GM13977 (cell line): ENCODE results near the gene EIF2S3B.

Source experiments
- DNase-seq: peaks from one replicate; pipeline ENCODE4 v3.0.0; 2012; ENCODE audit warnings: low spot score
- in situ Hi-C: fragments of 300-500 bp; cut with MboI; formaldehyde crosslinking; loops from one replicate; pipeline ENCODE4 v1.12.0; 2022; ENCODE audit warnings: low sequenced_read_pairs, low pct_unique_long_range_greater_than_20kb, mixed read lengths, inconsistent platforms; ENCODE audit not compliant: unreplicated experiment
- TF ChIP-seq, protein P1 (sequence below): IDR thresholded peaks from 2 replicates; pipeline ENCODE4 v1.5.1; 2012; ENCODE audit warnings: mild to moderate bottlenecking, control low read depth; ENCODE audit not compliant: insufficient read depth; ENCODE audit errors: extremely low read depth, missing control alignments

Gene EIF2S3B

DNA sequence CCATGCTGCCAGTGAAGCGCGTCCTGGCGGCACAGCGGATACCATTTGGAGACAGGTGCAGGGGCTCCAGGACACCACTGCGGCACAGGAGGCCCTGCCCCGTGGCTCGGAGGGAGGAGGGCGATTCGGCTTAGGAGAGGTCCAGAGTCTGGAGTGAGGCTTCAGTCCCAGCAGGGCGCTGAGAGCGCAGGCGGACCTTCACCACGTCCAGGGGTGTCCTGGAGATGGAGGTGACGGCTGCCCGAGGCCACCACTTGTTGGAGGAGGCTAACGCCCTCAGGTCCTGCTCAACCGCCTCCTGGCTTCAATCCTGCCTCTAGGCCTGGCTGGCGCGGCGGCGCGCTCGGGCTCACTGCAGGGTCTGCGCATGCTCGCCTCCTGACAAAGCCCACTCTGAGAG lies 45.7 kb downstream of the EIF2S3B start:
- in situ Hi-C loops: no loop called here
- no peak for DNase-seq
- TF ChIP-seq, protein P1, sequence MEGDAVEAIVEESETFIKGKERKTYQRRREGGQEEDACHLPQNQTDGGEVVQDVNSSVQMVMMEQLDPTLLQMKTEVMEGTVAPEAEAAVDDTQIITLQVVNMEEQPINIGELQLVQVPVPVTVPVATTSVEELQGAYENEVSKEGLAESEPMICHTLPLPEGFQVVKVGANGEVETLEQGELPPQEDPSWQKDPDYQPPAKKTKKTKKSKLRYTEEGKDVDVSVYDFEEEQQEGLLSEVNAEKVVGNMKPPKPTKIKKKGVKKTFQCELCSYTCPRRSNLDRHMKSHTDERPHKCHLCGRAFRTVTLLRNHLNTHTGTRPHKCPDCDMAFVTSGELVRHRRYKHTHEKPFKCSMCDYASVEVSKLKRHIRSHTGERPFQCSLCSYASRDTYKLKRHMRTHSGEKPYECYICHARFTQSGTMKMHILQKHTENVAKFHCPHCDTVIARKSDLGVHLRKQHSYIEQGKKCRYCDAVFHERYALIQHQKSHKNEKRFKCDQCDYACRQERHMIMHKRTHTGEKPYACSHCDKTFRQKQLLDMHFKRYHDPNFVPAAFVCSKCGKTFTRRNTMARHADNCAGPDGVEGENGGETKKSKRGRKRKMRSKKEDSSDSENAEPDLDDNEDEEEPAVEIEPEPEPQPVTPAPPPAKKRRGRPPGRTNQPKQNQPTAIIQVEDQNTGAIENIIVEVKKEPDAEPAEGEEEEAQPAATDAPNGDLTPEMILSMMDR: no peak

DNA sequence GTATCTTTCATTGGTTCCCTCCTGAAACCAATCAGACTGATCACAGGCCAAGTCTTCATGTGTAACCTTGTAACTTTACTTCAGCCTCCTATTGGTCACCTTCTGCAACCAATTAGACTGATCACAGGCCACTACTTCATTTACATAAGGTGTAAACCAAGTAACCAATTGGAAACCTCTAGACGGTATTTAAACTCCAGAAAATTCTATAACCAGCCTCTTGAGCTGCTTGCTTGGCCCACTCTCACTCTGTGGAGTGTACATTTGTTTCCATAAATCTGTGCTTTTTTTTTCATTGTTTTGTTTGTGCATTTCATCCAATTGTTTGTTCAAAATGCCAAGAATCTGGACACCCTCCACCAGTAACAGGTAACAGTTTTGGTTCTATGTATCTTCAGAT lies 47.5 kb downstream of the EIF2S3B start:
- no peak for DNase-seq
- in situ Hi-C loops: no loop called here
- TF ChIP-seq, protein P1: no peak

DNA sequence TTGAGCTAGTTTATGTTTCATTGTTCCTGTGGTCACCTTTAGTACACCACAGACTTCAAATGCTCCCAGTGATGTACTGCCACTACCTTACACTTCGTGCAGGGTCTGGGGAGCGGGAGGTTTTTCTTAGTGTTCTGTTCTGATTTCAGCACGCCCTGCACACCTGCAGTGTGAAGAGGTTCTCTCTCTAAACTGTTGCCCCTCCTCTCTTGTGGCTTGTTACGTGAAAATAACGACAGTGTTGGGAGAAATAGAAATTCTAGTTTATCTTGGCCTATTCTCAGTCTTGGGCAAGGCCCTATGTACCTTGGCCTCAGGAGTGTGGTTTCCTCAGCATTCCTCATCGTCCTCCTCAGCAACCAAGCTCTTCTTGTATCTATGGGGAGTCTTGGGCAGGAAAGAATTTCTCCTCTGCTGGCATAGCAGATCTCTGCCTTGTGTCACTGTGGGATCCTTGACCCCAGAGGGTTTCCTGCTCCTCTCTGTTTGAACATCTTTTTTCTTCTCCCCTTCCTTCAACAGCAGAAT lies 48.6 kb downstream of the EIF2S3B start:
- TF ChIP-seq, protein P1: no peak
- in situ Hi-C loops: no loop called here

DNA sequence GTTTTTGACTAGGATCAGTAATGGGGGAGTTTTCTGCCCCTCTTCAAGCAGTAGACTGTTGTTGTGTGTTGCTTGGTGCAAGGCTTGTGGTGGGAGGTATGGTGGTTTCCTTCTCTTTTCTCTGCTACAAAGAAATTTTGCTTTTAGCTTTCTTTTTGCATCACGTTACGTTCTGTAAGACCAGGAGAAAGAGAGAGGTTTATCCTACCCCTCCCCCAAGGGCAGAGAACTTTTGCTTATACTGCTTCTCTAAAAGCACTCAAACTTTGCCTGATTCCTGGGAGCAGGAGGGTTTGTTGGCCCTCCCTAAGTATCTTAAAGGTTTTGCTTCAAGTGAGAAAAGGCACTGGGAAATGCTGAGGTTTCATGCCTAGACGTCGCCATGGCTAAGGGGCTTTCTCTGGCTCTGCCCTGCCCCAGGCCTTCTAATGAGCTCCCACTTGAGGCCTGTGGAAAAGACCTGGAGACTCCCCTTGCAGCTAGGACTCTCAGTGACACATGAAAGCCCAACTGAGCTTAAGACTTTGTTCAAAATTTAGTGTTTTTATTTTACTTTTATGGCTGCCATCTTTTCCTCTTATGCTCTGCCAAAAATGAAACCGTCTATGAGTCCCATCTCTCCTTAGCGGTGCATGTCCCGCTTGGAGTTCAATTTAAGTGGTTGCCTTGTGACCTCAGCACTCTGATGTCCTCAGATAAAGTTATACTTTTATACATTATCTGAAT lies 49.2 kb downstream of the EIF2S3B start:
- TF ChIP-seq, protein P1: no peak
- no peak for DNase-seq
- in situ Hi-C loops: no loop called here

More for the DNA sequence above, 48.6 kb downstream of the EIF2S3B start:
- DNase-seq: no peak

DNA sequence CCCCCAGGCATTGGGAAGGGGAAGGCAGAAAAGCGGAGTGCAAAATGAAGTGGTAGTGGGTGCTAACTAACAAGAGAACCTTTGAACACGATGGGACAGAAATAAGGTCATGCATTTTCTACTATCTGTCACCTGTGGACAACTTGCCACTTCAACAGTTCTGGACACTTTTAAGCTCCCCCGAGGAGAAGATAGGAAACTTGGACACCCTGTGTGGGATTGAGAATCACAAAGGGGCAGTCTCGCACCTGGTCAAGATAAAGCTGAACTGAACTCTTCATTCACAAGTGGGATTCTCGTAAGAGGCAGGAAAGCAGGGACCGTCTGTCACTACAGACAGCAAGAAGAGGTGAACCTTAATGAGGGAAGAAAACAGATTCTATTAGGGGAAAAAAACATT lies 51.6 kb downstream of the EIF2S3B start:
- in situ Hi-C loops: no loop called here
- DNase-seq: no peak
- TF ChIP-seq, protein P1: no peak

DNA sequence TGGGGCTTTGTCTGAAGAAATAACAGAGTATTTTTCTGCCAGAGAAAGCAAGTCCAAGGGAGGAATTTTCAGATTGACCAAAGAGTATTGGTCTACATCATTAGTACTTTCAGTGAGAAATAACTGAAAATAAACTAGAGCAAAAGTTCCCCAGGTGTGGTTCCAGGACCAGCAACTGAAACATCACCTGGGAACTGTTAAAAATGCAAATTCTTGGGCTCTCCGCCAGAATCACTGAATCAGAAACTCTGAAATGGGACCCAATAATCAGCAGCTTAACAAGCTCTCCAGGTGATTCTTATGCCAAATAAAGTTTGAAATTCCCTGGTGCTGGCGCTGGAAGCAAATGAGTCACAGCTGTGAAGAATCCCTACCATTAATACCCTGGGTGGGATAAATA lies 52.1 kb downstream of the EIF2S3B start:
- peak; percentile 41 for DNase-seq
- in situ Hi-C loops: no loop called here
- TF ChIP-seq, protein P1: no peak
